HG02981 (cell line): Measurements from ENCODE around the gene C1QL2.

ENCODE experiments used
- ATAC-seq: cut with Tn5 transposase; IDR thresholded peaks from one replicate; pipeline ENCODE4 v1.9.1; 2021; ENCODE audit warnings: mild to moderate bottlenecking, moderate library complexity; ENCODE audit not compliant: unreplicated experiment

Gene C1QL2

DNA sequence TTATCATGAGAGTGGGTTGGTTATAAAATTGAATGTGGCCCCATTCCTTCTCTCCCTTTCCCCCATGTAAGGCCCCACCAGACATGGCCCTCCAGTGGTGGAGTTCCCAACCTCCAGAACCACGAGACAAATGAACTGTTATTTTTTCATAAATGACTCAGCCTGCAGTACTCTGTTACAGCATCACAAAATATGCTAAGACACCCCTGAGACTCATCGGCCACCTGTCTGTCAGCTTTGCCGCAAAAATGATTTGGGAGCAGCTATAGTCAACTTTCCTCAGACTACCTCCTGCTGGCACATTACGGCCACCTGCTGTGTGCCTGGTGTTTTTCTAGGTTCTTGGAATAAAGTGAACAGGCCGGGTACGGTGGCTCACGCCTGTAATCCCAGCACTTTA is 21.4 kb upstream of the C1QL2 start:
- ATAC-seq: no peak

DNA sequence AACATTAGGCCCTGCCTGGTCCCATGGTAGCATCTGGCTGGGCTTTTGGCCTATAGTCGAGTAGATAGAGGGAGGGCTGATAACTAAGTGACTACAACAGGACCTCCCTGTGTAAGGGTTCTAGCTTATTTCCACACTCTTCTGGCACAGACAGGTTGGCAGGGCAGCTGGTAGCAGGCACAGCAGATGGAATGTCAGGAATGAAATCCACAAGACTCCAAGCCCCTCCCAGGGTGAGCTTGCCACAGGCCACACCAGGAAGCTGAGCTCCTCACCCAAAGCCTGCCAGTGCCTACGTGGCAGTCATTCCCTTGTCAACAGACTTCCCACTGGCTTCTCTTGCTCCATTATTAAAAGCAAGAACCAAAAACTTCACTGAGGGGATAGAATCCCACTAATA is 20.7 kb upstream of the C1QL2 start:
- ATAC-seq: no peak

DNA sequence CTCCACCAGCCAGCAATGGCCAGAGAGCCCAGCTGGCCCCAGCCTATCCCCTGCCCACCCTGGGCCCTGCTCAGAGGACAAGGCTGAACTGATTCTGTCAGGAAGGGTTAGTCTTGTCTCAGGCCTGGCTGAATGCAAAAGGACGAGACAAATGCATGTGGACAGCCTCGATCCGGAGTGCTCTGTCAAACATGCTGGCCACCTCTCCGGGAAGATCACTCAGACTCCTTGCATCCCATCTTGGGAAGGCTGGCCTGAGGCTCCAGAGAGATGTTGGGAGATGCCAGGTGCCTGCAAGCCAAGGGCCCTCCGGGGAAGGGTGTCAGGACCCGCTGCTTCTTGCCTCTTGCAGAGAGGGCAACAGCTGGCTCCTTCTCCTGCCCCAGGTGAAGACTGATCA is 20.2 kb upstream of the C1QL2 start:
- no peak for ATAC-seq

DNA sequence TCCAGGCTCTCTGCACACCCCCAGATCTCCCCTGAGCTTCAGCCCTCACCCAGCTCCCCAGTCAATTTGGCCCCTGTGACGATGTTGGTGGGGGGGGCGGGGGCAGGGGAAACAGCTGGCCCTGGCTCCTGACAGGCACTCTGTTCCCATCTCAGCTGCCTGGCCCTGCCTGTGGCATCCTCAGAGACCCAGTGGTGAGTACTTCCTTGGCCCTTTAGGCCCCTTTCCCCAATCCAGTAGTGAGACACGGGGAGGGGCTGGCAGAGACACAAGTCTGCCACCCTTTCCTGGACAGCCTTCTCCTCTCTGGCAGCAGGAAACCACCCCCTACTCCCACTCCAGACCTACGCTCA is 19.3 kb upstream of the C1QL2 start:
- no peak for ATAC-seq

DNA sequence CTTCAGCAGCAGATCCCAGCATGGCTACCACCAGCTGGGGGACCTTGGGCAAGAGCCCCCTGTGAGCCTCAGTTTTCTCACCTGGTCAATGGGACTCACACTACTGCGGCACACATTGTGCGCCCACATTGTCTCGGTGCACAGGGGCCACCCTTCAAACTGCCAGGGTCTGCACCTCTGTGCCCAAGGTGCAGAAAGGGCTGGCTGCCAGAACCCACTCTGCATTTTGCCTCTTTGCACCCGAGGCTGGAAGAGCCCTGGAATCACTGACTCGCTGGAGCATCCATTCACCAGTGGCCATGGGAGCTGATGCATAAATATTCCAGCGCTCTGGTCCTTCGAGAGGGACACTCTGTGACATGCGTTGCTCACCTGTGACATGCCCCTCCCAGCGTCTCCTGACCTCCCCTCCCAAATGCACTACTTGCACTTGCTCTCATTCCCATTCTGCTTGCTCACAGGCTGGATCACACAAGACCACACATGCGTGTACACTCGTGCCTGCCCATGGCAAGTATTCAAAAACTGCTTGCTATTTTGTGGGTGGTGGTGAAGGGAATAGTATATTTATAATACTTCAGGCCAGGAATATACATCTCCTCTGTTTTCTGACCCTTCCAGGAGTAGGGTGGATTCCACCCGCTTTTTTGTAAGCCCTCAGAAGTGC is 18.8 kb upstream of the C1QL2 start:
- ATAC-seq: no peak

DNA sequence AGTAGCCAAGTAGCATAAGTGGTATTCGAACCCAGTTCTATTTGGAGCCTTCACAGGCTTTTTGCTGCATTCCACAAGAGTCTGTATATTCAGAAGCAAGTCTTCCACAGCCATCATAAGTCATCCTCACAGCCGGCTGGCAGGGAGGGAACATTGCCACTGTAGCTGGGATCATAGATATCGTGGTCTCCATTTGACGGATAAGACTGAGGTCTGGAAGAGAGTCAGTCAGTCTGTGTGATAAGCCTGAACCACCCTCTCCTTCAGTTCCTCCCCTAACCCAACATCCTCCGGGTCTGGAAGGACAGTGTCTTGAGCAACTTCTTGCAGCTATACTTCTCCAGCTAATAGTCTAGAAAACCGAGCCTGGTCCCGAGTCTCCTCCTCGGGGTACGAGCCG is 17.0 kb upstream of the C1QL2 start:
- ATAC-seq: no peak

DNA sequence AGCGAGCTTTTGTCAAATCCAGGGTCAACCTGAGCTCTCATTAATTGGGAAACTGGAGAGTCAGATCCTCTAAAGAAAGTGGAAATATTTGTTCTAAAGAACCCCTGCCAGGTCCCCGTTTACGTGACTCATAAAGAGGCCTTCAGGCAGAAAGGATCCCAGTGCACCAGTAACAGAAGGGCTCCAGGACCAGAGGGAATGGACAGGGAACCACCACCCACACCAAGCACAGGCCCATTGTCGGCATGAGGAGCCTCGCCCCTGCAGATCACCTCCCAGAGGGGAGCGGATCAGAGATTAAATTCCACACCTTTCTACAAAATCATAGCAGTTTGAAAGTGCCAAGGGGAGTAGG is 16.4 kb upstream of the C1QL2 start:
- no peak for ATAC-seq

DNA sequence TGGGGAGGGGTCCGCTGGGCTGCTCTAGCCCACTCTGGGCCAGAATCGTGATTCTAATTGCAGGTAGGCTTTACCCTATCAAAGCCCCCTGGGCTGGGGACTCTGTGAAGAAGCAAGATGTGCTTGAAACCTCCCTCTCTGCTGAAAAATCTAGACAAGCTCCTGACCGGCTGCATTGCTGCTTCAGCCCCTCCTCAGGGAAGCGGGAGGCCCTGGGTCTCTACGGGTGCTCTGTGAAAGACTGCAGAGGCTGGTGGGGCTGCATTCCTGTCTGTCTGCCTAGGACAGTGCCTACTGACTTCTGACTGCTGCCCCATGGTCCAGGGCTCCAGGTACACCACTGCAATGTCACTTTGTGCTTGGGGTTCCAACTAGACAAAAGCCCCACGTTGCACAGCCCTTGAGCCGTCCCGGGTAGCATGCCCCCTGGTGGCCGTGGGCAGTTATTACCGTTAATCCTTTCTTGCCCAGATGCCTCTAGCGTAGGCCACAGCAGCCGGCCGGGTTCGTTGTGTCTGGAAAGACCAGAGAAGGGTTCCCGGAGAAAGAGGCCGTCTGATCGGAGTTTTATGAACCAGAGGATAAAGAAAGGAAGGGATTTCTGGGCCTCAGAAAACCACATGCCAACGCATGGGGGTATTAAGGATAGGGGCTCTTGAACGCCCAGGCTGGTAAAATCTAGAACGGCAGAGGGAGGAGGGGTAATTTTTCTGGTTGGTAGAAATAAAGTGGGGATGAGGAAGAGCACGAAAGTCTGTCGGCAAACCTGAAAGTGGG is 15.9 kb upstream of the C1QL2 start:
- no peak for ATAC-seq

DNA sequence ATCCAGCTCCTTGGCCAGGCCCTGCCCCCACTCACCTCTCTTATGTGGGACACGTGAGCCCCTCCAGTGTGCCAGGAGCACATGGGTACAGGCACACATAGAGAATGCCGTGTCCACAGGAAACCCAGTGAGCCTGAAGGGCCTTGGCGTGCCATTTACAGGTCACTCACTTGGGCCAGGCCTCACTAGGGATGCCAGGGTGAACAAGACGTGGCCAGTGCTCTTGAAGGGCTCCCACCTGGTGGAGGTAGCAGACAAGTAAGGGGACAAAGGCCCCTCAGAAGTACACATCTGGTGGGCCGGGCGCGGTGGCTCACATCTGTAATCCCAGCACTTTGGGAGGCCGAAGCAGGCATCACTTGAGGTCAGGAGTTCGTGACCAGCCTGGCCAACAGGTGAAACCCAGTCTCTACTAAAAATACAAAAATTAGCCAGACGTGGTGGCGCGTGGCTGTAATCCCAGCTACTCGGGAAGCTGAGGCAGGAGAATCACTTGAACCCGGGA is 15.1 kb upstream of the C1QL2 start:
- no peak for ATAC-seq

DNA sequence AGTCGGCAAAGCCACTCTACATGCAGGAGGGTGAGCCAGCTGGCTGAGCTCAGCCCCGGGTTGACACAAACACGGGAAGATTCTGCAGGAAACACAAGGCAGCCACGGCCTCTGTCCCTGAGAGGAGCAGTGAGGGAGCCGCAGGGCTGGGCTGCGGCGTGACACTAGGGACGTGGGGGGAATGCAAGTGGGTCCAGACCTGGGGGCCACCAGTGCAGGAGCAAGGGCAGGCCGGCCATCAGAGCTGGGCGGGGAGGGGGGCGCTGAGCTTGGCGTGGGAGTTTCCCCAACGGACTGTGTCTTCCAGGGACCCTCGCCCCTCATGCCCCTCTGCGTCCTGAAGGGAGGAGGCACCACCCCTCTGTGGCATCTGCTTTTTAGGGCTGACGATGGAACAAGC is 12.0 kb upstream of the C1QL2 start:
- no peak for ATAC-seq

DNA sequence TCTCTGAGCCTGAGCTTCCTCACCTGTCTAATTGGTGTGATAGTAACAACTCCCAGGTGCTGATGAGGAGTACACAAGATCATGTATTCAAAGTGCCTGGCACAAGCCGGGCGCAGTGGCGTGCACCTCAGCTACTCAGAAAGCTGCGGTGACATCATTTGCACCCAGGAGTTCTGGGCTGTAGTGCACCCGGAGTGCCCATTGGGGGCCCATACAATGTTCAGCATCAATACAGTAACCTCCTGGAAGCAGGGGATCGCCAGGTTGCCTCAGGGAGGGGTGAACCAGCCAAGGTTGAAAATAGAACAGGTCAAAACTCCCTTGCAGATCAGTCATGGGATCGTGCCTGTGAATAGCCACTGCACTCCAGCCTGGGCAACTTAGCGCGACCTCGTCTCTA is 11.2 kb upstream of the C1QL2 start:
- ATAC-seq: no peak

DNA sequence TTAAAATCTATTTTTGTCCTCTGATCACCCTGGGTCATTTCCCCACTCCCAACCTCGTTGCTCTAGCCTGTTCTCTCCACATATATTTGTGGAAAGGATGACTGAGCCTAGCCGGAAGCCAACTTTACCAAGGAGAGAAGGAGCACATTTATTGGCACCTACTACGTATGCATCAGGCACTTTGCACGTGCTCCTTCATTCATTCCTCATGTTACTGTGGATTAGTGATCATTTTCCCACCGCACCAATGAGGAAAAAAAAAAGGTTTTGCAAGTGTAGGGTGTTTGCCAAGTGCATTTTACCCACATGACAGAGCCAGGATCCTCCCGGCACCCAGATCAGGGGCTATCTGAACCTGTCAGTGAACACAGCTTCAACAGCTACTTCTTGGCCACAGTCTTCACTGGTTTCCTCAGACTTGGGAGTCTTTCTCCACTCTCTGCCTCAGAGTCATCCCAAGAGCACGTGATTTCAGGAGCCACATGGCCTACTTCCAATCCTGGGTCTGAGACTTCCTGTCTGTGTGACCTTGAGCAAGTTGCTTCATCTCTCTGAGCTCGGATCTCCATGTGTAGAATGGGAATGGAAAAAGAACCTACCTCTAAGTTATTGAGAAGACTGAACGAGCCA is 1.9 kb upstream of the C1QL2 start:
- ATAC-seq: no peak

DNA sequence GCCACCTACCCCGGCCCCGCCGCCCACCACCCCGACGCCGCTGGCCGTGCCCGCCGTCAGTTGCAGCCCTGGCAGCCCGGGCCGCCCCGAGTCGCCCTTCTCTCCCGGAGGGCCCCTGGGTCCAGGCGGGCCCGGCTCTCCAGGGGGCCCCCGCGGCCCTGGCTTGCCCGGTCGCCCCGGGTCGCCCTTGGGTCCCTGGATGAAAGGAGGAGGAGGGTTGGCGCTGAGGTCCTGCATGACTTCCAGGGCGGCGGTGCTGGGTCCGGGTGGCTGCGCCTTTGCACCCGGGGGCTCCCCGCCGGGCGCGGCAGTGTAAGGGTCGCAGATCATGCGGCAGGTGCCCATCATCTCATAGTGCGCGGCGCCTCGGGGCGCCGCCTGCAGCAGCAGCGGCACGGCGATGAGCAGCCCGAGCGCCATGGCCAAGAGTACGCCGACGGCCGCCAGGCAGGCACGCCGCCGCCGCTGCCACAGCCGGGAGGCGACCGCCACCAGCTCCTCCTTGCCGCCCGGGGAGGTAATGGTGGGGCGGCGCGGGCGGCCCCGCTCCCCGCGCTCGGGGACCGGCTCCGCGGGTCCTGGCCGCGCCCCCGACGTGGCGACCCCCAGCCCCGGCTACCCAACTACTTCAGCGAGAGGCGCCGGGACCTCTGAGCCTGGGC is 570 bp downstream of the C1QL2 start:
- no peak for ATAC-seq

DNA sequence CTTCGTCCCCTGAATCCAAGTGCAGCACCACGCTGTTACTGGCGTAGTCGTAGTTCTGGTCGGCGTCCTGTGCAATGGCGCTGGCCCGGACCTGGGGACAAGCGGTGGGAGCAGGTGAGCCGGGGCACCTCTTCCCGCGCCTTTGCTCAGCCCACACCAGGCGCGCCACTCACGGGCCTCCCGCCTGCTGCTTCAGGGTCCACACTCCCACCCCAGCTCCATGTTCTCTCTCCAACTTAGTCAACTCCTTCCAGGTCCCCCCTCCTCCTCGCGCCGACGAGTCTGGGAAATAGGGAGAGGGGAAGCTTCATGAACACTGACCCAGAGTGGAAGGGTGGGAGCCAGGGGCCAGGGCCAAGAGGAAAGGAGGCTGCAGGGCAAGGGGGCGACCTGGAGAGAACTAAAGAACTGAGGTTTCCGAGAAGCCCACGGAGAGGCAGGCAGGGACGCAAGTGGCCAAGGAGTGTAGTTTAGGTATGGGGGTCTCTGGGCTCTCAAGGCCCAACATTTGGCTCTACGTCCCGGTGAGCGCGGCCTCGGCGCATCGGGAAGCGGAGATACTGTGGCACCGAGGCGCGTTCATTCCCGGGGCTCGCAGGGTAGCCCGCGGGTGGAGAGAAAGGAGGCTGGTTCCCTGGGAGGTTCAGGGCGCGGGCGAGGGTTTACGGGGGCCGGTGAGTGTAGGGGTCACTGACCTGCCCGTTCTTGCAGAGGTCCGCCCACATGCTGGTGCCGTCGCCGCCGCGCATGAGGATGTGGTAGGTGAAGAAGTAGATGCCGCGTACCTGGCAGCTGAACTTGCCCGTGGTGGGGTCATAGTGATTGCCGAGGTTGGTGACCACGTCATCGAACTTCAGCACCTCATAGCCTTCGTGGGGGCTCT is 1.4 kb downstream of the C1QL2 start:
- no peak for ATAC-seq

DNA sequence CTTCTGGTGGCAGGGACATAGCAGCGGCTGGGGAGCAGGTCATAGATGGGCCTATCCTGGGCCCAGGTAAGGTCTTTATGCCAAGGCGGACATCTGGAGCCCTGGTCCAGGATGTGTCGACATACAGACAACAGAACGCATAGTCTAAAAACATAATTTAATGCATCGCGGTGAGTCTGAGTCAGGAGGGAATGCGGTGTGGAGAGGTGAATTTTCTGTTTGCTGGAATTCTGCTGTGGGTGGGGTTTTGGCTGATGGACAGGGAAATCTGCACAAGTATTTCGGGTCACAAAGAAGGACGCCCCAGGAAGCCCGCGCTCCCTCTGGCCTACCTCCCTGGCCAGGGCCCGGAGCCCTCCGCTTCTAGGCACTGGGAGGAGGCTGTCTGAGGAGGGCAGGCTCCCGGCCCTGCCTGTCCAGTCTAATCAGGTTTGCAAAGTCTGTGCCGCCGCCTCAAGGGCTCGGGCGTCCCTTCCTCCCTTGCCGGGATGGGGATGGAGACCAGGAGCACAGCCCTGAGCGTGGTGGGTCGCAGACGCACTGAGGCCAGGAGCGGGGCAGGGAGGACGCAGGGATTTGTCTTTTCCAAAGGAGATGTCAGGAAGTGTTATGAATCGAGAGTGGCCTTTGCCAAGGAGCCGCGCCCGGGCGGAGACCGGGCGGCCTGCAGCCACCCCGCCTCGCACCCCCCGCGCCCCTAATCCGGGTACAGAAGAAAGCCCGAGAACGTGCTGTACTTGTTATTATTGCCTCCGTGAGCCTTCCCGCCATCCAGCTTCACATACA is 2.3 kb downstream of the C1QL2 start:
- no peak for ATAC-seq

DNA sequence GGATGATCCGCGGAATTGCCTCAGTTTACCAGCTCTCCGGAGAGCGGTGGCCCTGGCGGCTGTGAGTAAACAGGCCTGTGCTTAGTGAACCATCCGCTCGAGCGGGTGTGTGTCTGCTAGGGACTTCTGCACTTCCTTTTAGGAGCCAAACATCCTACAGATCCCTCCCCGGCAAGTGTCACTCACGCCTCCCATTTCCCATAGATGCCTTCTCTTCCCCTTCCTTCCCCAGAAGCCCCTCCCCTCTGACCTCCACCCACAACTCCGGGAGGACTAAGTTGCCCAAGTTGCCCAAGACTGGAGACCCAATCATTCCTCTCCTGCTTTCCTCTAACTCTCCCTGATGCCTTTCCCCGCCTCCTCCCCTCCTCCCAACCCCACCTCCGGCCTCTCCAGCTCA is 2.9 kb downstream of the C1QL2 start:
- no peak for ATAC-seq

DNA sequence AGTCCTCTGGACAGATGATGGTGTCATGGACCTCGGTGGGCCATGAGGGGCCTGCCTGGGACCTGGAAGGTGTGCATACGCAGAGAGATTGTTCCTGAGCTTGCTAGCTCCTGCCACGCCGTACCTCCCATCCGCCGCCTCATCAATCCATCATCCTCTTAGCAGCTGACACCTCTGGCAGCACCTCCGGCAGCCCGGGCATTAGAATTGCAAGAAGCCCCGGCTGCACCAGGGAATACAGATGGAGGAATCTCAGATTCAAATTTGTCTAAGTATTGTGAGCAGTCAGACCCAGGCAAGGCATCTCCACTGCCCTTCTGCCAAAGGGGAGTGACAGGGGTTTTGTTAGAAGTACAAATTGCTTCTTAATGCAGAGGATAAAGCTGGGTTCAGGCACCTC is 4.5 kb downstream of the C1QL2 start:
- no peak for ATAC-seq

DNA sequence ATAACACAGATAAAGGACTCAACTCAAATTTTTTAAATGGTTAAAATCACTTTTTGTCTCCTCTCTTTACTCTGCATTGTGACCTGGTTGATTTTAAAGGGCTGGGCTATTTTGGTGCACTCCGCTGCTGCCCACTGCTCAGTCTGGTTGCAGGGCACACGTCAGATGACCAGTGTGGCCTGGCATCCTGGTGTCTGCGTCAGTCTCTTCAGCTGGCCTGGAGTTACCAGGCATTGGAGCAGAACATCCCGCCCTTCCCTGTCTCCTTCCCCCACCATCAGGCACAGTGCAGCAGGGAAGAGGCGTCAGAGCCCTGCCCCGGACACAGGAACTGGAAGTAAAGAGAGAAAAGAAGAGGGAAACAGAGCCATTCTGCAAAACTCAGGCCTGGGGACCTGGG is 8.9 kb downstream of the C1QL2 start:
- no peak for ATAC-seq

DNA sequence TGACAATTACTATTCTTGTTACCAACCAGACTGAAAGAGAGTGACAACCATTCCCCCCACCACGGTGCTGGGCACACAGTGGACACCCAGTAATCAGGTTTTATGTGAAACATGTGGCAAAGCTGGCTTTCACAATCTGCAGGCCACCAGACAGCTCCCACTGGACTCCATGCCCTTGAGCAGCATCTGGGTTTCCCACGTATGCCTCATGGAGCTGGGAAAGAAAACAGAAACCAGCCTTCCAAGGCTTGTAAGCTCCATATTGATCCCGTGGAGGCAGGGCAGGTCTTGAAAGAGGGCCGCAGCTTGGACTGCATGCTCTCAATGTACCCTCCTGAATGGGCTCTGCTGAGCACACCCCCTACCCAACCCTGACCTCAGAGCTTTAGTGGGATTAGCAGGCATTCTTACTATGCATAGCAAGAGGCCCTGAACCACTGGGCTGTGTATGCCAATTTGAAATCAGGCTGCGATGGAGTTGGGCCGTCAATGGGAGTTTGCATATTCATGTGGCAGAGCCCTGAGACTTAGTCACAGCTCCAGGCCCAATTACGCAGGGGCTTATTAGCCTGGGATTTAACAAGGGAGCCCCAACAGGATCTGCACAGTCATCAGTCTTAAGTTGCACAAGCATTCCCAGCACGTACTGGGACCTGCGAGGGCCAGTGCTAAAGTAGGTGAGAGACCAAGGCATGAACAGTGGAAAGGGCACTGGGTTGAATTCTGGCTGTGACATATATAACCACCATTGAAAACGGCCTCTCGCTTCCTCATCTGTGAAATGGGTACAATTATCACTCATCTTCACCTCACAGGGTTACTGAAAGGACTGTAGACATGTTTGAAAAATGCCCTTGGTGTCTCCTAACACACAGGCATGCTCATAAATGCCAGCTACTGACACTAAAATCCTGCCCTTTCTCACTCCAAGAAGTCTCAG is 10.5 kb downstream of the C1QL2 start:
- no peak for ATAC-seq
